Fibroblast of skin of abdomen (primary cell): ENCODE results near the gene CHST3.

Experiments used
- DNase-seq: peaks from one replicate; pipeline ENCODE4 v3.0.0-alpha.2; 2013

The CHST3 gene

GRCh38 chr10:71995887-71996575, 31.8 kb downstream of the CHST3 start:
- DNase-seq = no peak

GRCh38 chr10:71996592-71997371, 32.6 kb downstream of the CHST3 start:
- no peak for DNase-seq

GRCh38 chr10:71998119-71998839, 34.1 kb downstream of the CHST3 start:
- DNase-seq = no peak

GRCh38 chr10:71998840-71999194, 34.6 kb downstream of the CHST3 start:
- DNase-seq = peak; percentile 68

- DNase-seq = peak; percentile 79
Measured at GRCh38 chr10:71999360-72000072, 35.3 kb downstream of the CHST3 start.

- no peak for DNase-seq
Measured at GRCh38 chr10:72000073-72001032, 36.2 kb downstream of the CHST3 start.

GRCh38 chr10:72001033-72001395, 36.8 kb downstream of the CHST3 start:
- no peak for DNase-seq

GRCh38 chr10:72002354-72003295, 38.4 kb downstream of the CHST3 start:
- no peak for DNase-seq

GRCh38 chr10:72006026-72006425, 41.8 kb downstream of the CHST3 start:
- DNase-seq = no peak

GRCh38 chr10:72007246-72007892, 43.2 kb downstream of the CHST3 start:
- no peak for DNase-seq

- DNase-seq = no peak
Measured at GRCh38 chr10:72008096-72008981, 44.1 kb downstream of the CHST3 start.

GRCh38 chr10:72009051-72009424, 44.8 kb downstream of the CHST3 start:
- no peak for DNase-seq

- DNase-seq = peak; percentile 96
Measured at GRCh38 chr10:72009425-72010081, 45.4 kb downstream of the CHST3 start.

GRCh38 chr10:72010234-72010973, 46.2 kb downstream of the CHST3 start:
- no peak for DNase-seq

GRCh38 chr10:72011016-72011415, 46.8 kb downstream of the CHST3 start:
- no peak for DNase-seq

GRCh38 chr10:72011468-72011867, 47.3 kb downstream of the CHST3 start:
- DNase-seq = no peak

- no peak for DNase-seq
Measured at GRCh38 chr10:72011976-72012512, 47.8 kb downstream of the CHST3 start.
